NCI-H1092 (cell line): ENCODE measurements around the gene PROK1.

Experiments
- DNase-seq: peaks from one replicate; lab custom pipeline; 2025; lab: John Stamatoyannopoulos, UW

The PROK1 gene

GRCh38 chr1:110488867-110489266 lies 37.9 kb downstream of the PROK1 start:
- DNase-seq, result no peak

DNA sequence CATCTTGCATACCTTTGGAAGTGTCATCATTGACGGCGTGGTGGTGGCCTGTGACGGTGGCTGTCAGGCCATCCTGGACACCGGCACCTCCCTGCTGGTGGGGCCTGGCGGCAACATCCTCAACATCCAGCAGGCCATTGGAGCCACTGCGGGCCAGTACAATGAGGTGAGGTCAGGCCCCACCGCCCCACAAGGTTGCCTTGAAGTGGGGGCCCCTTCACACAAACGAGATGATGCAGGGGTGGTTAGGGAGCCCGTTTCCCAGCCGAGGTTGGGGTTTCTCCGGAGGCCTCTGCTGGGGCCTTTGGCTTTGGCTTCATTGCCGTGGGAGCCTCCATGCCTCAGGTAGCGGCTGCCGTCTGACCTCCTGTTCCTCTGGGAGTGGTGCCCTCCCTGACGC lies 38.5 kb downstream of the PROK1 start:
- DNase-seq, result no peak

- DNase-seq, result no peak
Measured at GRCh38 chr1:110489973-110490542, 39.1 kb downstream of the PROK1 start.

DNA sequence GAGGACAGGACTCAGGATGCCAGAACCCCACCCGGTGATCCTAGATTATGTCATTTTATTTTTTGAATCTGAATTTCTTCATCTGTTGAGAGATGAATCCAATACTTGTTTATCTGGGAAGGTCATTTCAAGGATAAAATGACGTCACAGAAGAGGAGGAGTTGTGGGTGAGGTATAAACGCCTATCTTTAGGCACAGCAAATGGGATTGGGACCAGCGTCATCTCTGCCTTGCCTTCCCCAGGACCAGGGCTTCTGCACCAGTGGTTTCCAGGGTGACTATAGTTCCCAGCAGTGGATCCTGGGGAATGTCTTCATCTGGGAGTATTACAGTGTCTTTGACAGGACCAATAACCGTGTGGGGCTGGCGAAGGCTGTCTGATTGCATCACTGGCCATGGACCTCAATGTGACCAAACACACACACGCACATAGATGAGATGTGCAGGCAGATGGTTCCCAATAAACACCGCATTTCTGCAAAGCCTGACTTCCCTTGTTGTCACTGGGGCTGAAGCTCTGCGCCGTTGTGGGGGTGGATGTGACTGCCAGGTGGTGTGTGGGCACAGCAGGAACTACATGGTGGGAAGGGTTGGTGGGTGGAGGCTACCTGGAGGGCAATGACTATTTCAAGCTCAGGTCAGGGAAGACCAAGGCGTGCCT lies 40.0 kb downstream of the PROK1 start:
- no peak for DNase-seq

DNA sequence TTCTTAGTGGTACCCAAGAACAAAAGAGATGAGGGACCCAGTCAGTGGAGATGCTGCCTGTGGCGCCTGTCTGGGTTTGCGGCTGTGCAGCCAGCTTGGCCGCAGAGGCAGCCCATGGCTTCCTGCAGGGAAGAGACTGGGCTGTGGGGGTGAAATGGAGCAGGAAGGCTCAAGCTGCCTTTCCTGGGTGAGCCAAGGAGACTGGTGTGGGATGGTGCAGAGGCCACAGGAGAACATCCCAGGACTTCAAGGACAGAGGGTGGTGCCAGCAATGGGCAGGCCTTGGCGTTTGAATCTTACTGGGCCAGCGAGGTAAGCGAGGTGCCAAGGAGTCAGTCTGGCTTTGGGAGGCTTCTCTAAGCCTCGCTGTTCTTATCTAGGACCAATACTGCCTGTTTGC lies 41.6 kb downstream of the PROK1 start:
- DNase-seq, result no peak

- DNase-seq, result no peak
Measured at GRCh38 chr1:110493059-110493699, 42.2 kb downstream of the PROK1 start.

- DNase-seq, result no peak
Measured at GRCh38 chr1:110494036-110494435, 43.1 kb downstream of the PROK1 start.

DNA sequence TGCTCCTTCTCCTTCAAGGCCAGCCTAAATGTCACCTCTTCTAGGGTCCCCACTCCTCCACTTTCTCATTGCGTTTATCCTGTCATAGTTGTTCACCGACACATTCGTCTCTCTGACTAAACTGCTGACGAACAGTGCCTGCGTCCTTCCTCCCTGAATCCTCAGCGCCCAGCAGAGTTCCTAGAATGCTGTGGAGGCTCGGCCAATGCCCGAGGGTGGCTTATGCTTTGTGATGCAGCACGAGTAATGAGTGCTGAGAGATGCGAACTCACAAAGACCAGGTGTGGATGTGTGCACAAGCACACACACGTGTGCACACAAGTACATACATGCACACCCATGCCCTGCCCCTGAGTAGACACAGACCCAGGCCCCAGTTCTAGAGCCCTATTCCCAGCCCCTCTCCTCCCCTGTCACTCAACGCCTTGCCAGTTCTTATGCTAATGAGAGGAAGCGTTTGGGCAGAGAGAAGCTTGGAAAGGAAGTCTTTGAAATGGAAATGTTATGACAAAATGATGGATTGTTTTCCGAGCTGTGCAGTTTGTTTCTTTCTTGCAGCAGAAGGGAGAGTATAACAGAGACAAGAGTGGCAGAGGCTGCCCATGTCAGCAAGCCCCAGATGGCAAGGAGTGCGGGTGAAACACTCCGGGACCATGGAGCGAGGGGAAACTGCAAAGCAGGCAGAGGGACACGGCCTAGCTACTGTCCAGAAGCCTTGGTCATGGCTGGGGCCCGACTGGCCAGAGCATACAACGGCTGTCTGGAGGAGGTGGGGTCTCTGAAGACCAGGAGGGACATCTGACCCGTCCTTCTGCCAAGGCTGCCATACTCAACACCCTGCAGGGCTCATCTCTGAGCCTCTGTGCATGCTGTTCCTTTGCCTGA lies 43.8 kb downstream of the PROK1 start:
- no peak for DNase-seq

DNA sequence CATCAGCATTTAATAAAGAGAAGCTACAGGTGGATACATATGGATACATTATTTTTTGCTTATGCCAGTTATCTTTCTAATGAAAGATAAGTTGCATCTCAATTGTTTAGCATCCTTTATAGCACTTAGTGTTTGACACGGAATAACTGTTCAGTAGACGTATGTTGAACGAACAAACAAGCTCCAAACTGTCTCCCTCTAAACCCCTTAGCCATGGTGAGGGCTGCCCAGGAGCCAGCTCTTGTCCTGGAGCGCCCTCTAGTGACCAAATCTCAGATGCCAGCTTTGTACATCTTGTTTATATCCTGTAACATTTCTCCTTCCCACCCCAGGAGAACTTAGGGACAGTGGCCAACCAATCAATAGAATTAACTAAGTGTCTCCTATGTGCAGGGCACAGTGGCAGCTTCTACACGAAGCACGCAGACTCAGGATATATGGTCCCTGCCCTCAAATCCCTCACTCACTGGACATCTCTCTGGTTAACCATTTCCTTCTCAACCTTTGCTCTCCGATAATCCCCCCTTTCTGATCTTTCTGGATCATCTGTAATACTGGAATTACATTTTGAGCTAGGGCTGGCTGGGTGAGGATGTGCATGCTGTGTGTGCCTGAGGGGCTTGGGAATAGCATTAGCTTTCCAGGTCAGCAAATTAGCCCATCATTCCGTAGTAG lies 45.1 kb downstream of the PROK1 start:
- DNase-seq, result peak; percentile 67

DNA sequence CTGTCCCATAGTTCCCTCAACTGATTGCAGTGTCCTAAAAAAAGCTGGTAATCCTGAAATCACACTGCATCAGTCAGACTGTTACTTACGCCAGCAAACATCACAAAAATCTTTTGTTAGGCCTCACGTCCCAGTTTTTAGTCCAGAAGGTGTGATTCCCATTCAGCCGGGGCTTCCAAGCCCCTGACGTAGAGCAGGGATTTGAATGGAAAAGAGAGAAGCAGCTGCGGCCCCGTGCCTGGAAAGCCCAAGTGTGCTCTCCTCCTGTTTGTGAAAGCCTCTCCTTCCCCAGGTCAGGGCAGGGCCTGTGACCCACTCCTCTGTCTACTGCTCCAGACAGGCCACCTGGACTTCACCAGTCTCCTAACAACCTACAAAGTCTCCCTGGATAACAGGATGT lies 47.3 kb downstream of the PROK1 start:
- DNase-seq, result no peak

GRCh38 chr1:110501488-110502132 lies 50.7 kb downstream of the PROK1 start:
- no peak for DNase-seq

- DNase-seq, result no peak
Measured at GRCh38 chr1:110502402-110503151, 51.6 kb downstream of the PROK1 start.

GRCh38 chr1:110503471-110503870 lies 52.5 kb downstream of the PROK1 start:
- no peak for DNase-seq

GRCh38 chr1:110504226-110504625 lies 53.3 kb downstream of the PROK1 start:
- no peak for DNase-seq

DNA sequence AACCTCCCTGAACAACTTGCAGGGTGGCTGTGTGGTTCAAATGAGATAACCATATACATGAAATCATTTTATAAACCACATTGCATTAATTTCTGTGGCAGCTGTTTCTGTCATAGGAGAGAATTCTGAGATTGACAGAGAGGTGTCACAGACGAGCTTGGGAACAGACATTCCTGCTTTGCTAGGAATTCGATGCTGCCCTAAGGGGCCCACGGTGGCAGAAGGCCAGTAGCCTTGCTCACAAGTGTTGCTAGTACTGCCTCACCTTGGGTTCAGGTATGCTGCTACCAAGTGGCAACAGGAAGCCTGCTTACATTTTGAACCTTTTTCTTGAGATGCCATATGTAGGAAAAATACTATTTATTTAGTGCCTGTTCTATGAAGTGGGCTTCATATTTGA lies 54.6 kb downstream of the PROK1 start:
- no peak for DNase-seq

DNA sequence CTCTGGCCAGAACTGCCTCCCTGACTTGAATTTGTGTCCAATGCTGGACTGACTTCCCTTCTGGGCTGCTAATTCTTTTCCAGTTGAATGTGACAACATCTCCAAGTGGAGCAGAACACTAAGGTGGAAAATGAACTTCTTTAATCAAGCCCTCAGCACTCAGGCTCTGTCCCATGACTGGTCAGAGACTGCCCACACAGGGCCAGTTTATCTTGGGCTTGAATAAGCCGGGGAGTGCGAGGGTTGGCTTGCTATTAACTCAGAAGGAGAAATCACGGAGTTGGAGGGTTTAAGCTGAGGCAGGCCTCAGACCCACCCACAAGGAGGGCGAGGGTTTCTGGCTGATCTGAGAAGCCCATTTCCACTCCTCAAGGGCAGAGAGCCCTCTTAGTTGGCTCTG lies 55.6 kb downstream of the PROK1 start:
- no peak for DNase-seq
